ENCODE measurements around the gene SERPINB1. TPM values are rescaled to one million over a fixed set of nuclear protein-coding genes. Genes with fewer than 3 reads are reported as not detected.

The SERPINB1 gene
- total and polyA plus RNA-seq, 10 of the 15 experiments (the other 5 are each of a cell fraction or from before 2014, with no cell fraction given): 0.45 to 2.4 (median 0.83) TPM

DNA sequence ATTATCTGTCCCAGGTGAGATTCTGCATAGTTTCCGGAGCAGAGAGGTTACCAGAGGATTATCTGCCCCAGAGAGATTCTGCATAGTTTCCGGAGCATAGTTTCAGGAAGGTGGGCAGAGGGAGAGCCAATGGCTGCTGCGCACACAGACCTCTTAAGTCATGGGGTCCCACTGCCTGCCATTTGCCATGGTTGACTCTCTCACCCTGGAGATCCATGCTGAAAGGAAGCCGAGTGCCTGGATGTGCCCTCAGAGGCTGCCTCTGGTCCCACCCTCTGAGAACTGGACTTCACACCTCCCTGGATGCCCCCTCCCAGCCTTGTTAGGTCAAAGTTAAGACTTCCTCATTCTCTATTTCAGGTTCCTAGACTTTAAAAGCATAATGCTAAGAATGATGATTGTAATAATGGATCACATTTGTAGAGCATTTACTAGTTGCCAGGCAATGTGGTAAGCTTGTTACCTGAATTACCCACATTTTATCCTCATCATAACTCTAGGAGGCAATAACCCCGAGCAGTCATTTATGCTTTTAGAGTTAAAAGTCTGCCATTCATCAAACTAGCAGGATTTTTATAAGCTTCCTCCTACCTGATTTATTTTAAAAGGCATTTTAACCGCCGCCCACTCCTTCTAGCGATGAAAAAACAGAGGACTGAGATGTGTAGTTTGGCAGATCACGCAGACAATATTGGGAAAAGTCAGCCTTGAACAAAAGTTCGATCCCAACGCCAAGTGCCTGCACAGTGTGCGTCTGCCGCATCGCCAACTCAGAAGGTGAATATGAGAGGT lies 49.5 kb upstream of the SERPINB1 start (continued):
- TF ChIP-seq BCLAF1 (IDR thresholded peaks at IDR 0.05) (no peak), PKNOX1 (IDR thresholded peaks at IDR 0.05) (no peak), ZNF384 (IDR thresholded peaks at IDR 0.05; ENCODE audit: borderline replicate concordance, low read depth, low read length) (no peak)

DNA sequence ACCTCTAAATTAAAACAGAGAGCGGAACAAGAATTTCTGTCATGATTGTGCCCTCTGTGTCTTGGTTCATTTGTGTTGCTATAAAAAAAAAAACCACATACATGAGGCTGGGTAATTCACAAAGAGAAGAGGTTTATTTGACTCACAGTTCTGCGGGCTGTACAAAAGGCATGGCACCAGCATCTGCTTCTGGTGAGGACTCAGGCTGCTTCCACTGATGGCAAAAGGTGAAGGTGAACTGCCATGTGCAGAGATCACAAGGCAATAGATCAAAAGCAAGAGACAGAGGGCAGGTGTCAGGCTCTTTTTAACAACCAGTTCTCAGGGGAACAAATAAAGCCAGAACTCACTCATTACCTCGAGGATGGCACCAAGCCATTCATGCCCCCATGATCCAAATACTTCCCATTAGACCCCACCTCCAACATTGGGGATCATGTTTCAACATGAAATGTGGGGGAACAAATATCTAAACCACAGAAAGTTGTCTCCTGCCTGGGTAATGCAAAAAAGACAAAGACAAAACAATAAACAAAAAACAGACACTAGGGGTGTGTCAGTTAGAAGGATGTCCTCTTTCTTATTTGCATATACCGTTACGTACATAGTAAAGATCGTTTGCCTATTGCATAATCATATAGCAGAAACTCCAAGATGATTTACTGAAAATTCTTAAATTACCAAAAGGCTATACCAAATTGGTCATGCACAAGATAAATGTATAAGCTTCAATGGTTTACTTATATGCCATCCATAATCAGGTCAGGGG lies 44.5 kb upstream of the SERPINB1 start:
- Histone ChIP-seq H3K79me2 (ENCODE audit: control insufficient read depth, insufficient read depth, low read length) (no peaks in the 10 kb centered on the region), H3K4me3 (no peak overlapping the region), H3K27ac (ENCODE audit: control insufficient read depth, insufficient read depth) (no peak overlapping the region), H3K36me3 (ENCODE audit: control insufficient read depth in 2 of 2, insufficient read depth in 2 of 2, low read length in 1 of 2) (peaks cover 0 to 5% of the 10 kb centered on the region in 2 experiments; a peak in 2 of 4 replicates), H2AFZ (ENCODE audit: control insufficient read depth, low read depth, low read length) (no peak overlapping the region), H3K4me1 (ENCODE audit: control insufficient read depth, insufficient read depth, low read length) (no peaks in the 10 kb centered on the region), H3K4me2 (ENCODE audit: control insufficient read depth, insufficient read depth) (no peak overlapping the region), H3K9me3 (replicated peaks; ENCODE audit: control insufficient read depth, insufficient read depth, low read length) (no peaks in the 10 kb centered on the region; the same call in 2 of the 3 replicates), H3K9ac (ENCODE audit: control insufficient read depth, insufficient read depth, low read length) (no peak overlapping the region), H3K27me3 (replicated peaks in 1 of 2; ENCODE audit: control insufficient read depth in 2 of 2, insufficient read depth in 2 of 2, low read length in 1 of 2) (no peaks in the 10 kb centered on the region), H4K20me1 (ENCODE audit: control insufficient read depth, insufficient read depth) (no peaks in the 10 kb centered on the region)
- POLR2A ChIA-PET: no interaction called here
- in situ Hi-C loops (cut with MboI) (no loop called here), intact Hi-C loops (cut with micrococcal nuclease; ENCODE audit: unreplicated experiment) (no loop called here)
- RAD21 ChIA-PET (ENCODE audit: unreplicated experiment): no interaction called here
- CTCF ChIA-PET: no interaction called here
- SMC1A ChIA-PET (ENCODE audit: uncharacterized antibody, unreplicated experiment): no interaction called here
- ATAC-seq: peak; percentile 5; the same call in 2 of the 3 replicates
- DNase-seq (ENCODE audit: low read depth, low spot score): no peak
- BruUV-seq (replicated peaks): no TSS peak
- peak; percentile 74 for FAIRE-seq
- 29% methylated on average over 6 of the region's 6 CpGs for WGBS (ENCODE audit: insufficient coverage, insufficient replicate concordance, low lambda C conversion rate, missing lambda C conversion rate)
- TF ChIP-seq RCOR1 (conservative IDR thresholded peaks at IDR 0.05; ENCODE audit: low read depth, low read length) (no peak), HSF1 (IDR thresholded peaks at IDR 0.05; ENCODE audit: low read depth, low read length) (no peak), MTA3 (IDR thresholded peaks at IDR 0.05; ENCODE audit: borderline replicate concordance, low read length) (no peak), TCF7 (IDR thresholded peaks at IDR 0.05; ENCODE audit: borderline replicate concordance) (no peak), CBFB (IDR thresholded peaks at IDR 0.05; ENCODE audit: low read depth) (no peak), YY1 (IDR thresholded peaks at IDR 0.05; ENCODE audit: low read depth, low read length) (no peak), NR2C2 (IDR thresholded peaks at IDR 0.05; ENCODE audit: borderline replicate concordance, control insufficient read depth, insufficient read length, low read depth) (no peak), ZNF217 (IDR thresholded peaks at IDR 0.05) (no peak), SRF (IDR thresholded peaks at IDR 0.05; ENCODE audit: low read depth in 2 of 2, low read length in 2 of 2) (no peak), SUZ12 (IDR thresholded peaks at IDR 0.05; ENCODE audit: unreplicated experiment) (no peak)
